ENCODE results near the gene STK11IP. TPM values are rescaled to one million over a fixed set of nuclear protein-coding genes. Genes with fewer than 3 reads are reported as not detected.

Gene STK11IP
- total and polyA plus RNA-seq, 2 of the 13 experiments (the other 11 are each of a cell fraction or from before 2014, with no cell fraction given) = 12.8 to 24.0 TPM

GRCh38 chr2:219551441-219552381 lies 45.9 kb upstream of the STK11IP start (continued):
- TF ChIP-seq ZNF276 (CRISPR knock-in tag; IDR thresholded peaks at IDR 0.05; ENCODE audit: low read depth) (peak; percentile 59; the same call in 1 of the 2 replicates), CENPX (CRISPR knock-in tag; IDR thresholded peaks at IDR 0.05) (no peak), ZNF737 (CRISPR knock-in tag; IDR thresholded peaks at IDR 0.05; ENCODE audit: borderline replicate concordance) (no peak), AGO2 (optimal IDR thresholded peaks at IDR 0.05; ENCODE audit: low read depth, low read length) (peak; percentile 26), ZBTB34 (CRISPR knock-in tag; IDR thresholded peaks at IDR 0.05) (0 out of 2 replicates have a peak, but pooled peaks have one; percentile 48), ARNTL (CRISPR knock-in tag; IDR thresholded peaks at IDR 0.05) (peak; percentile 24; the same call in 1 of the 2 replicates), ZNF672 (CRISPR knock-in tag; IDR thresholded peaks at IDR 0.05) (peak; percentile 42; the same call in 1 of the 2 replicates), ZNF768 (CRISPR knock-in tag; IDR thresholded peaks at IDR 0.05) (0 out of 2 replicates have a peak, but pooled peaks have one; percentile 2), ETV6 (CRISPR knock-in tag; conservative IDR thresholded peaks at IDR 0.05) (no peak), ARID5B (CRISPR knock-in tag; IDR thresholded peaks at IDR 0.05) (0 out of 2 replicates have a peak, but pooled peaks have one; percentile 3), FOSL1 (CRISPR knock-in tag; IDR thresholded peaks at IDR 0.05; ENCODE audit: borderline replicate concordance) (no peak), ZSCAN30 (CRISPR knock-in tag; IDR thresholded peaks at IDR 0.05) (no peak), ZNF709 (CRISPR knock-in tag; IDR thresholded peaks at IDR 0.05) (no peak), ZNF20 (CRISPR knock-in tag; IDR thresholded peaks at IDR 0.05) (peak; percentile 58; the same call in 1 of the 2 replicates), ZNF362 (CRISPR knock-in tag; IDR thresholded peaks at IDR 0.05; ENCODE audit: borderline replicate concordance) (0 out of 2 replicates have a peak, but pooled peaks have one; percentile 16)

All from HepG2 (cell line).